GM12878 (cell line): ENCODE data around the gene NXNL1. TPM values are rescaled to one million over a fixed set of nuclear protein-coding genes. Genes with fewer than 3 reads are reported as not detected.

Source experiments
- ATAC-seq: fragments of 200-7000 bp; cut with Tn5 transposase; 3 replicates; pipeline ENCODE4 v1.9.1; 2020; ENCODE audit warnings: mild to moderate bottlenecking, moderate library complexity
- BruUV-seq: library from RNA; stranded (reverse); fragments of 400-500 nt; replicated peaks from 2 replicates; lab custom pipeline; 2021; lab: Mats Ljungman, UMichigan
- CTCF ChIA-PET: fragments of 300-600 bp; sonication (Branson Sonifier 250); formaldehyde crosslinking; extraction: SDS; loops from one replicate; lab custom pipeline; 2021; ENCODE audit warnings: inconsistent platforms; lab: Yijun Ruan, JAX
- POLR2A ChIA-PET: fragments of 350-600 bp; formaldehyde crosslinking; extraction: SDS; loops from one replicate; lab custom pipeline; 2021; ENCODE audit warnings: inconsistent platforms; lab: Charles Lee
- RAD21 ChIA-PET: fragments of 300-600 bp; sonication (Branson Sonifier 250); formaldehyde crosslinking; loops from one replicate; lab custom pipeline; 2023; ENCODE audit warnings: antibody characterized with exemption; ENCODE audit not compliant: unreplicated experiment; lab: Charles Lee
- SMC1A ChIA-PET: fragments of 300-600 bp; sonication (Branson Sonifier 250); formaldehyde crosslinking; loops from one replicate; lab custom pipeline; 2023; ENCODE audit not compliant: unreplicated experiment, uncharacterized antibody; lab: Charles Lee
- DNase-seq: peaks from one replicate; pipeline ENCODE4 v3.0.0-alpha.2; 2011; ENCODE audit warnings: low read depth, low spot score
- FAIRE-seq: peaks from 3 replicates; lab custom pipeline; 2011; peaks lifted over from hg19 to GRCh38; lab: Jason Lieb, UNC
- H2AFZ ChIP-seq: 2 replicates; pipeline ENCODE4 v1.6.0; 2011; ENCODE audit warnings: low read depth, low read length, control low read depth; ENCODE audit not compliant: control insufficient read depth
- H3K27ac ChIP-seq: 2 replicates; pipeline ENCODE4 v1.5.1; 2011; ENCODE audit warnings: control low read depth; ENCODE audit not compliant: control insufficient read depth, insufficient read depth
- H3K27me3 ChIP-seq, 2 experiments: replicated peaks in 1 of 2; 2 replicates each; pipeline versions ENCODE4 v1.6.0 to v1.6.1; 2011; ENCODE audit warnings: low read length in 1 of 2; ENCODE audit not compliant: control insufficient read depth in 2 of 2, insufficient read depth in 2 of 2
- H3K36me3 ChIP-seq, 2 experiments: 2 replicates each; pipeline ENCODE4 v1.5.1; 2011; ENCODE audit warnings: low read length in 1 of 2; ENCODE audit not compliant: control insufficient read depth in 2 of 2, insufficient read depth in 2 of 2
- H3K4me1 ChIP-seq: 2 replicates; pipeline ENCODE4 v1.6.1; 2011; ENCODE audit warnings: mild to moderate bottlenecking, low read length, moderate library complexity, mixed read lengths; ENCODE audit not compliant: control insufficient read depth, insufficient read depth
- H3K4me2 ChIP-seq: 2 replicates; pipeline ENCODE4 v1.6.0; 2011; ENCODE audit warnings: control low read depth; ENCODE audit not compliant: control insufficient read depth, insufficient read depth
- H3K4me3 ChIP-seq: fragments of 200-600 bp; sonication (generic); 2 replicates; pipeline ENCODE4 v1.5.1; 2016
- H3K79me2 ChIP-seq: 2 replicates; pipeline ENCODE4 v1.6.0; 2011; ENCODE audit warnings: low read length; ENCODE audit not compliant: control insufficient read depth, insufficient read depth
- H3K9ac ChIP-seq: 2 replicates; pipeline ENCODE4 v1.8.0; 2011; ENCODE audit warnings: low read length, control low read depth, mixed read lengths; ENCODE audit not compliant: control insufficient read depth, insufficient read depth
- H3K9me3 ChIP-seq: replicated peaks from 3 replicates; pipeline ENCODE4 v1.5.1; 2011; ENCODE audit warnings: mild to moderate bottlenecking, low read length; ENCODE audit not compliant: control insufficient read depth, insufficient read depth
- H4K20me1 ChIP-seq: 2 replicates; pipeline ENCODE4 v1.6.0; 2011; ENCODE audit not compliant: control insufficient read depth, insufficient read depth
- CHD1 ChIP-seq: IDR thresholded peaks from 2 replicates; pipeline ENCODE4 v1.6.1; 2012; ENCODE audit warnings: low read depth, low read length, improper control_type of control experiment
- DPF2 ChIP-seq: fragments of 450-650 bp; IDR thresholded peaks from 2 replicates; pipeline ENCODE4 v1.6.1; 2017; ENCODE audit warnings: mild to moderate bottlenecking
- ESRRA ChIP-seq: IDR thresholded peaks from 2 replicates; pipeline ENCODE4 v1.6.1; 2012; ENCODE audit warnings: mild to moderate bottlenecking, low read length, improper control_type of control experiment
- IKZF2 ChIP-seq, 2 experiments: fragments of 450-650 bp; IDR thresholded peaks; 2 replicates each; pipeline ENCODE4 v1.6.1; 2017; ENCODE audit warnings: mild to moderate bottlenecking in 2 of 2, moderate library complexity in 2 of 2
- PAX5 ChIP-seq: IDR thresholded peaks from 2 replicates; pipeline ENCODE4 v1.6.1; 2011; ENCODE audit warnings: low read depth, low read length, borderline replicate concordance
- POLR2AphosphoS2 ChIP-seq: IDR thresholded peaks from 2 replicates; pipeline ENCODE4 v1.6.1; 2011; ENCODE audit warnings: low read depth, mild to moderate bottlenecking, low read length, improper control_type of control experiment, moderate library complexity
- SIX5 ChIP-seq: IDR thresholded peaks from 2 replicates; pipeline ENCODE4 v1.6.1; 2011; ENCODE audit warnings: mild to moderate bottlenecking, low read depth, low read length, moderate library complexity; ENCODE audit not compliant: severe bottlenecking
- SMAD1 ChIP-seq: fragments of 450-650 bp; IDR thresholded peaks from 2 replicates; pipeline ENCODE4 v1.6.1; 2018; ENCODE audit warnings: mild to moderate bottlenecking, low read depth; ENCODE audit not compliant: partially characterized antibody
- SMARCA5 ChIP-seq: fragments of 450-650 bp; IDR thresholded peaks from 2 replicates; pipeline ENCODE4 v1.6.1; 2017; ENCODE audit warnings: mild to moderate bottlenecking
- WRNIP1 ChIP-seq: IDR thresholded peaks from 2 replicates; pipeline ENCODE4 v1.6.1; 2011; ENCODE audit warnings: low read depth, low read length, improper control_type of control experiment, borderline replicate concordance
- ZNF207 ChIP-seq: fragments of 450-650 bp; IDR thresholded peaks from 2 replicates; pipeline ENCODE4 v1.6.1; 2014; ENCODE audit warnings: antibody characterized with exemption, mild to moderate bottlenecking, borderline replicate concordance
- ZNF592 ChIP-seq: fragments of 450-650 bp; IDR thresholded peaks from 2 replicates; pipeline ENCODE4 v1.6.1; 2017; ENCODE audit warnings: mild to moderate bottlenecking, moderate library complexity
- WGBS: methylation state at CpG from one replicate; pipeline ENCODE4 v1.1.6; 2016; ENCODE audit warnings: low lambda C conversion rate; ENCODE audit not compliant: insufficient replicate concordance, insufficient coverage; ENCODE audit errors: missing lambda C conversion rate; 5-methylcytosine and 5-hydroxymethylcytosine counted together
- in situ Hi-C: fragments of 300-500 bp; cut with MboI; formaldehyde crosslinking; loops from 9 replicates; pipeline ENCODE4 v1.14.3; 2018; ENCODE audit warnings: mixed read lengths
- intact Hi-C: fragments of 100-400 bp; cut with micrococcal nuclease; formaldehyde crosslinking; loops from one replicate; pipeline ENCODE4 v1.14.2; 2022; ENCODE audit not compliant: unreplicated experiment
- polyA plus RNA-seq, 11 experiments: library from polyadenylated mRNA; depleted of rRNA in 4 of 11; unstranded in 6 of 11; stranded (reverse) in 5 of 11; fragments of >200 nt; fragmentation: Nextera tagmentation in 4 of 11; fragmentation: Illumina TruSeq in 1 of 11; extraction: Ambion mirVana in 4 of 11; extraction: Trizol in 1 of 11; gene quantifications; 1 replicate in 1 of 11; 2 replicates in 10 of 11; pipeline versions ENCODE4 v1.2.1 to v1.2.3, GENCODE V29; 2011 to 2016; ENCODE audit warnings: inconsistent platforms in 2 of 11, missing spikeins in 2 of 11, low read depth in 1 of 11
- total RNA-seq, 4 experiments: library from RNA; depleted of rRNA in 3 of 4; stranded (reverse); fragments of >200 nt in 3 of 4; fragmentation: Illumina TruSeq in 1 of 4; extraction: Trizol in 1 of 4; gene quantifications; 2 replicates each; pipeline versions ENCODE4 v1.2.1 to v1.2.3, GENCODE V29; 2013 to 2021
- TF ChIP-seq, protein P1 (sequence below): IDR thresholded peaks from 2 replicates; pipeline ENCODE4 v1.6.1; 2012; ENCODE audit warnings: low read depth, low read length, improper control_type of control experiment

NXNL1 gene
- total and polyA plus RNA-seq, 10 of the 15 experiments (the other 5 are each of a cell fraction or from before 2014, with no cell fraction given), result not detected

DNA sequence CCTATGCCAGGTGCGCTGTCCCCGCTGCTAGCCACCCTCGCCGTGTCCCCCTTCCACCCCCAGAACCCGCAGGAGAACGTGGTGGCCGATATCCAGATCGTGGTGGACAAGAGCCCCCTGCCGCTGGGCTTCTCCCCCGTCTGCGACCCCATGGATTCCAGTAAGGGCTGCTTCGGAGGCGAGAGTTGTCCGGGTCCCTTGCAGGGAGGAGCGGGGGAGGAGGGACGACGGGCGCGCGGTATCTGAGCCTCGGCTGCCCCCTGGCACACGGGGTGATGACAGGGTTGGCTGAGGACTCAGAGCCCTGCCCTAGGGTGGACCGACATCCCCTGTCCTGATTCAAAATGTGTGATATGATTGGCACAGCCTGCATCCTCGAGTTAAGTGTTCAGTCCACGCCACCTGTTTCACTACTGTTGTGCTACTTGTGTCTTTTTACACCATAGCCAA, 40.2 kb downstream of the NXNL1 start (continued):
- TF ChIP-seq, protein P1, sequence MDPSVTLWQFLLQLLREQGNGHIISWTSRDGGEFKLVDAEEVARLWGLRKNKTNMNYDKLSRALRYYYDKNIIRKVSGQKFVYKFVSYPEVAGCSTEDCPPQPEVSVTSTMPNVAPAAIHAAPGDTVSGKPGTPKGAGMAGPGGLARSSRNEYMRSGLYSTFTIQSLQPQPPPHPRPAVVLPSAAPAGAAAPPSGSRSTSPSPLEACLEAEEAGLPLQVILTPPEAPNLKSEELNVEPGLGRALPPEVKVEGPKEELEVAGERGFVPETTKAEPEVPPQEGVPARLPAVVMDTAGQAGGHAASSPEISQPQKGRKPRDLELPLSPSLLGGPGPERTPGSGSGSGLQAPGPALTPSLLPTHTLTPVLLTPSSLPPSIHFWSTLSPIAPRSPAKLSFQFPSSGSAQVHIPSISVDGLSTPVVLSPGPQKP, result no peak
- TF ChIP-seq ZNF207, result no peak

DNA sequence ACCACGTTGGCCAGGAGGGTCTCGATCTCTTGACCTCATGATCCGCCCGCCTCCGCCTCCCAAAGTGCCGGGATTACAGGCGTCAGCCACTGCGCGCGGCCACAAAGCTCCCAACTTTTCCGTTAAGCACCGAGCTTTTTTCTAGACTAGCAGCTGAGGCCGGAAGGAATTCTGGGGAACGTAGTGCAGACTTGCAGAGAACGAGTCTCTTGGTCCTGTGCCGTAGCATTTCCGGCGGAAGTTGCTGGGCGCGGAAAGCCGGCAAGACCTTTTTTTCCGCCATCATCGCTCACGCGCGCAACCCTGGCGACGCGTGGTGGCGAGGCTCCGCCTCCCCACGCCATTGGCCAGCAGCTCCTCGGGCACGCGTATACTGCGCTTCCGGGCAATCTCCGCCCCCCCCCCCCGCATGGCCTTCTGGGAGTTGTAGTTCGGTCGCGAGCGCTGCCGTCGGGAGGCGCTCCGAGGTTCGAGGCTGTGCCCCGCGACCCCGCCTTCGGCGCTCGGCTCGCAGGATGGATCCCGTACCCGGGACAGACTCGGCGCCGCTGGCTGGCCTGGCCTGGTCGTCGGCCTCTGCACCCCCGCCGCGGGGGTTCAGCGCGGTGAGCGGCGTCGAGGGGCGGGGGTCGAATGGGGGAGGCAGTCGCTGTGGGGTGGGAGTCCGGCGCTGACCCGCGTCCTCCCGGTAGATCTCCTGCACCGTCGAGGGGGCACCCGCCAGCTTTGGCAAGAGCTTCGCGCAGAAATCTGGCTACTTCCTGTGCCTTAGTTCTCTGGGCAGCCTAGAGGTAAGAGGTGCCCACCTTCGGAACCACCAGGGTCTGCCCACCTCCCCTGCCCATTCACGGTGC, 40.9 kb downstream of the NXNL1 start, which contains the start of gene MVB12A:
TSS of gene MVB12A (plus strand) at position 427 of the 854 bp plus-strand sequence. CDS start at position 516, 89 bp downstream.
- H2AFZ ChIP-seq, result peak within 1 kb of the TSS; percentile 83
- H4K20me1 ChIP-seq, result no peaks in the 10 kb centered on the region
- ATAC-seq, result peak; percentile 98
- H3K4me3 ChIP-seq, result peak within 1 kb of the TSS; percentile 99
- H3K4me1 ChIP-seq, result peaks cover 3% of the 10 kb centered on the region; the same call in 1 of the 2 replicates
- BruUV-seq, result no TSS peak
- ChIA-PET POLR2A (interaction anchor here (0.6 to 4.3 kb wide), 11 partner anchors 9 to 514 kb away, joined by 3 to 46 read pairs (median 3); partner anchors contain the start of genes ANO8, BST2, DDA1 and MRPL34), SMC1A (interaction anchor here (0.8 to 3.7 kb wide), 6 partner anchors 13 to 114 kb away, joined by 3 to 26 read pairs (median 3); partner anchors contain the start of genes BST2 and MRPL34), RAD21 (interaction anchor here (0.6 to 1.6 kb wide), 8 partner anchors 14 to 832 kb away, joined by 3 to 21 read pairs (median 4); partner anchors contain the start of genes BST2, DDA1 and MRPL34), CTCF (interaction anchor here (0.6 to 2.6 kb wide), 13 partner anchors 10 to 111 kb away, joined by 3 to 12 read pairs (median 5); partner anchors contain the start of gene BST2)
- peak within 1 kb of the TSS; percentile 59 for H3K27ac ChIP-seq
- intact Hi-C loops (no loop called here), in situ Hi-C loops (no loop called here)
- 2% methylated on average over 65 of the region's 85 CpGs for WGBS
- peak within 1 kb of the TSS; percentile 68 for H3K9ac ChIP-seq
- FAIRE-seq, result peak; percentile 96
- peak; percentile 97 for DNase-seq
- H3K4me2 ChIP-seq, result peak within 1 kb of the TSS; percentile 71
- no peaks in the 10 kb centered on the region for H3K9me3 ChIP-seq
- no peaks in the 10 kb centered on the region for H3K27me3 ChIP-seq
- H3K36me3 ChIP-seq, result no peaks in the 10 kb centered on the region; a peak in 1 of 4 replicates
- H3K79me2 ChIP-seq, result peaks cover 2% of the 10 kb centered on the region; the same call in 1 of the 2 replicates
- TF ChIP-seq SMAD1 (no peak), PAX5 (no peak), DPF2 (no peak), POLR2AphosphoS2 (peak; percentile 85; the same call in 1 of the 2 replicates), IKZF2 (IDR thresholded peaks at IDR 0.05) (peak; percentile 47 to 48; a peak in 2 of 4 replicates), SMARCA5 (no peak), WRNIP1 (no peak), ZNF592 (no peak), CHD1 (no peak), ESRRA (no peak), SIX5 (peak; percentile 81)
